Measurements from ENCODE around the gene PPP1R15B. TPM values are rescaled to one million over a fixed set of nuclear protein-coding genes. Genes with fewer than 3 reads are reported as not detected.

The PPP1R15B gene
- 29.7 to 41.0 TPM (median 40.9 TPM) in 3 replicates for total RNA-seq
- long read RNA-seq, full-length matches to known transcripts: 17 of 23 reads
- long read RNA-seq, partial matches to known transcripts: 4 of 23 reads
- long read RNA-seq, other reads (novel, unspliced or antisense): 2 of 23 reads

GRCh38 chr1:204411451-204412204 is at the start of gene PPP1R15B:
Gene PPP1R15B, minus strand, starts transcription at chr1:204411817. Its CDS starts 406 bp downstream, at chr1:204411411.
- H3K4me1 Mint-ChIP-seq (ENCODE audit: low read depth): peaks cover 25% of the 10 kb centered on the region
- peaks cover 3% of the 10 kb centered on the region for H3K36me3 Mint-ChIP-seq (ENCODE audit: low read depth)
- no peak for TF ChIP-seq CTCF (IDR thresholded peaks at IDR 0.05)
- H3K4me3 Mint-ChIP-seq (ENCODE audit: unreplicated experiment): peak within 1 kb of the TSS; percentile 99
- H3K27ac Mint-ChIP-seq (ENCODE audit: unreplicated experiment): peak within 1 kb of the TSS; percentile 100
- H3K9me3 Mint-ChIP-seq (ENCODE audit: low read depth): no peaks in the 10 kb centered on the region
- H3K27me3 Mint-ChIP-seq (ENCODE audit: low read depth): no peaks in the 10 kb centered on the region
- DNase-seq (ENCODE audit: low spot score): peak; percentile 97

GRCh38 chr1:204460346-204460745 is 48.7 kb upstream of the PPP1R15B start:
- Mint-ChIP-seq H3K4me3 (ENCODE audit: unreplicated experiment) (no peak overlapping the region), H3K4me1 (ENCODE audit: low read depth) (peaks cover 3% of the 10 kb centered on the region), H3K27ac (ENCODE audit: unreplicated experiment) (no peak overlapping the region), H3K27me3 (ENCODE audit: low read depth) (no peaks in the 10 kb centered on the region), H3K9me3 (ENCODE audit: low read depth) (no peaks in the 10 kb centered on the region), H3K36me3 (ENCODE audit: low read depth) (peaks cover 33% of the 10 kb centered on the region)
- DNase-seq (ENCODE audit: low spot score): peak; percentile 58
- no peak for TF ChIP-seq CTCF (IDR thresholded peaks at IDR 0.05)

GRCh38 chr1:204459706-204460105 is 48.1 kb upstream of the PPP1R15B start:
- H3K4me3 Mint-ChIP-seq (ENCODE audit: unreplicated experiment): no peak overlapping the region
- TF ChIP-seq CTCF (IDR thresholded peaks at IDR 0.05): no peak
- DNase-seq (ENCODE audit: low spot score): peak; percentile 14
- H3K27ac Mint-ChIP-seq (ENCODE audit: unreplicated experiment): no peak overlapping the region
- H3K36me3 Mint-ChIP-seq (ENCODE audit: low read depth): peaks cover 33% of the 10 kb centered on the region
- H3K9me3 Mint-ChIP-seq (ENCODE audit: low read depth): no peaks in the 10 kb centered on the region
- H3K4me1 Mint-ChIP-seq (ENCODE audit: low read depth): no peaks in the 10 kb centered on the region
- H3K27me3 Mint-ChIP-seq (ENCODE audit: low read depth): no peaks in the 10 kb centered on the region

GRCh38 chr1:204457666-204458065 is 46.0 kb upstream of the PPP1R15B start:
- Mint-ChIP-seq H3K9me3 (ENCODE audit: low read depth) (no peaks in the 10 kb centered on the region), H3K4me3 (ENCODE audit: unreplicated experiment) (no peak overlapping the region), H3K27ac (ENCODE audit: unreplicated experiment) (no peak overlapping the region), H3K27me3 (ENCODE audit: low read depth) (no peaks in the 10 kb centered on the region), H3K4me1 (ENCODE audit: low read depth) (no peaks in the 10 kb centered on the region), H3K36me3 (ENCODE audit: low read depth) (peaks cover 36% of the 10 kb centered on the region)
- peak; percentile 68 for DNase-seq (ENCODE audit: low spot score)
- no peak for TF ChIP-seq CTCF (IDR thresholded peaks at IDR 0.05)

GRCh38 chr1:204456826-204457442 is 45.3 kb upstream of the PPP1R15B start:
- H3K4me1 Mint-ChIP-seq (ENCODE audit: low read depth): no peaks in the 10 kb centered on the region
- H3K27ac Mint-ChIP-seq (ENCODE audit: unreplicated experiment): no peak overlapping the region
- H3K9me3 Mint-ChIP-seq (ENCODE audit: low read depth): no peaks in the 10 kb centered on the region
- no peak overlapping the region for H3K4me3 Mint-ChIP-seq (ENCODE audit: unreplicated experiment)
- H3K27me3 Mint-ChIP-seq (ENCODE audit: low read depth): no peaks in the 10 kb centered on the region
- peaks cover 36% of the 10 kb centered on the region for H3K36me3 Mint-ChIP-seq (ENCODE audit: low read depth)
- peak; percentile 44 for DNase-seq (ENCODE audit: low spot score)
- TF ChIP-seq CTCF (IDR thresholded peaks at IDR 0.05): no peak
